ENCODE results near the gene BICDL1.

GRCh38 chr12:120089105-120089504 lies 100.1 kb downstream of the BICDL1 start:
- no peak for TF ChIP-seq CTCF (IDR thresholded peaks at IDR 0.05 in 8 of 11, conservative IDR thresholded peaks at IDR 0.05 in 3 of 11)
- no peak for TF ChIP-seq POLR2A (IDR thresholded peaks at IDR 0.05)
